Stimulated activated naive CD8-positive, alpha-beta T cell treated with anti-CD3 and anti-CD28 coated beads, Interleukin-15, Interleukin-2, amounts not matched to agents 100 ng/mL and 50 ng/mL, for 24 hours (primary cell): ENCODE data around the gene HRAS.

Experiments
- H3K27ac Mint-ChIP-seq: one replicate; pipeline ENCODE4 v1.8.0; 2021; ENCODE audit warnings: mild to moderate bottlenecking, mixed read lengths
- H3K27me3 Mint-ChIP-seq: one replicate; pipeline ENCODE4 v1.8.0; 2021; ENCODE audit warnings: mixed read lengths
- H3K36me3 Mint-ChIP-seq: one replicate; pipeline ENCODE4 v1.8.0; 2021; ENCODE audit warnings: low read depth, mixed read lengths
- H3K4me1 Mint-ChIP-seq: one replicate; pipeline ENCODE4 v1.8.0; 2021; ENCODE audit warnings: low read depth, mixed read lengths
- H3K4me3 Mint-ChIP-seq: one replicate; pipeline ENCODE4 v1.8.0; 2021; ENCODE audit warnings: mild to moderate bottlenecking, mixed read lengths
- H3K9me3 Mint-ChIP-seq: one replicate; pipeline ENCODE4 v1.8.0; 2021; ENCODE audit warnings: mixed read lengths

HRAS gene

GRCh38 chr11:573146-573759 is 37.9 kb upstream of the HRAS start:
- H3K36me3 Mint-ChIP-seq: peaks cover 7% of the 10 kb centered on the region
- H3K27ac Mint-ChIP-seq: no peak overlapping the region
- H3K4me3 Mint-ChIP-seq: no peak overlapping the region
- peaks cover 12% of the 10 kb centered on the region for H3K27me3 Mint-ChIP-seq
- no peaks in the 10 kb centered on the region for H3K9me3 Mint-ChIP-seq
- H3K4me1 Mint-ChIP-seq: peaks cover 29% of the 10 kb centered on the region

GRCh38 chr11:571802-572185 is 36.4 kb upstream of the HRAS start:
- Mint-ChIP-seq H3K4me3 (no peak overlapping the region), H3K4me1 (peaks cover 18% of the 10 kb centered on the region), H3K27ac (no peak overlapping the region), H3K36me3 (no peaks in the 10 kb centered on the region), H3K9me3 (no peaks in the 10 kb centered on the region), H3K27me3 (peaks cover 12% of the 10 kb centered on the region)

GRCh38 chr11:569158-569885 is 33.9 kb upstream of the HRAS start:
- H3K4me1 Mint-ChIP-seq: peaks cover 8% of the 10 kb centered on the region

GRCh38 chr11:568306-569157 is 33.2 kb upstream of the HRAS start:
- Mint-ChIP-seq H3K4me1 (peaks cover 3% of the 10 kb centered on the region), H3K9me3 (no peaks in the 10 kb centered on the region), H3K27me3 (no peaks in the 10 kb centered on the region), H3K27ac (peak overlapping the region; percentile 85), H3K36me3 (no peaks in the 10 kb centered on the region), H3K4me3 (peak overlapping the region; percentile 80)

More at GRCh38 chr11:569158-569885, 33.9 kb upstream of the HRAS start:
- peak overlapping the region; percentile 85 for H3K27ac Mint-ChIP-seq
- H3K36me3 Mint-ChIP-seq: no peaks in the 10 kb centered on the region
- peaks cover 4% of the 10 kb centered on the region for H3K27me3 Mint-ChIP-seq
- H3K9me3 Mint-ChIP-seq: no peaks in the 10 kb centered on the region
- peak overlapping the region; percentile 80 for H3K4me3 Mint-ChIP-seq

- Mint-ChIP-seq H3K27ac (peak overlapping the region; percentile 71), H3K4me3 (peak overlapping the region; percentile 84), H3K9me3 (no peaks in the 10 kb centered on the region), H3K36me3 (no peaks in the 10 kb centered on the region), H3K4me1 (peaks cover 3% of the 10 kb centered on the region), H3K27me3 (no peaks in the 10 kb centered on the region)
Measured at GRCh38 chr11:567629-568292, 32.4 kb upstream of the HRAS start.

- Mint-ChIP-seq H3K9me3 (no peaks in the 10 kb centered on the region), H3K27me3 (no peaks in the 10 kb centered on the region), H3K4me1 (peaks cover 3% of the 10 kb centered on the region), H3K4me3 (peak overlapping the region; percentile 84), H3K27ac (peak overlapping the region; percentile 71), H3K36me3 (no peaks in the 10 kb centered on the region)
Measured at GRCh38 chr11:567011-567628, 31.7 kb upstream of the HRAS start.

GRCh38 chr11:565921-566509 is 30.6 kb upstream of the HRAS start:
- Mint-ChIP-seq H3K9me3 (no peaks in the 10 kb centered on the region), H3K36me3 (no peaks in the 10 kb centered on the region), H3K27me3 (no peaks in the 10 kb centered on the region), H3K4me1 (peaks cover 8% of the 10 kb centered on the region), H3K4me3 (no peak overlapping the region), H3K27ac (no peak overlapping the region)

- Mint-ChIP-seq H3K9me3 (no peaks in the 10 kb centered on the region), H3K4me3 (no peak overlapping the region), H3K36me3 (no peaks in the 10 kb centered on the region), H3K27me3 (no peaks in the 10 kb centered on the region), H3K4me1 (peaks cover 11% of the 10 kb centered on the region), H3K27ac (no peak overlapping the region)
Measured at GRCh38 chr11:563812-564578, 28.6 kb upstream of the HRAS start.

GRCh38 chr11:563066-563811 is 27.9 kb upstream of the HRAS start:
- Mint-ChIP-seq H3K27me3 (no peaks in the 10 kb centered on the region), H3K9me3 (no peaks in the 10 kb centered on the region), H3K36me3 (no peaks in the 10 kb centered on the region), H3K4me1 (peaks cover 11% of the 10 kb centered on the region), H3K4me3 (no peak overlapping the region), H3K27ac (no peak overlapping the region)

DNA sequence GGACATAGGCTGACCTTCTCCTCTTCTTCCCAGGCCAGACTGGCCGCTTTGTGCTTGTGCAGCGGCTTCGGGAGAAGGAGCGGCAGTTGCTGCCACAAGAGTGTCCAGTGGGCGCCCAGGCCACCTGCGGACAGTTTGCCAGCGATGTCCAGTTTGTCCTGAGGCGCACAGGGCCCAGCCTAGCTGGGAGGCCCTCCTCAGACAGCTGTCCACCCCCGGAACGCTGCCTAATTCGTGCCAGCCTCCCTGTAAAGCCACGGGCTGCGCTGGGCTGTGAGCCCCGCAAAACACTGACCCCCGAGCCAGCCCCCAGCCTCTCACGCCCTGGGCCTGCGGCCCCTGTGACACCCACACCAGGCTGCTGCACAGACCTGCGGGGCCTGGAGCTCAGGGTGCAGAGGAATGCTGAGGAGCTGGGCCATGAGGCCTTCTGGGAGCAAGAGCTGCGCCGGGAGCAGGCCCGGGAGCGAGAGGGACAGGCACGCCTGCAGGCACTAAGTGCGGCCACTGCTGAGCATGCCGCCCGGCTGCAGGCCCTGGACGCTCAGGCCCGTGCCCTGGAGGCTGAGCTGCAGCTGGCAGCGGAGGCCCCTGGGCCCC is 26.8 kb upstream of the HRAS start:
- Mint-ChIP-seq H3K4me3 (no peak overlapping the region), H3K36me3 (no peaks in the 10 kb centered on the region), H3K27ac (no peak overlapping the region), H3K27me3 (peaks cover 3% of the 10 kb centered on the region), H3K9me3 (no peaks in the 10 kb centered on the region), H3K4me1 (peaks cover 11% of the 10 kb centered on the region)

GRCh38 chr11:561148-562003 is 26.0 kb upstream of the HRAS start:
- peak overlapping the region; percentile 72 for H3K27ac Mint-ChIP-seq
- H3K27me3 Mint-ChIP-seq: peaks cover 5% of the 10 kb centered on the region
- peaks cover 13% of the 10 kb centered on the region for H3K4me1 Mint-ChIP-seq
- H3K4me3 Mint-ChIP-seq: peak overlapping the region; percentile 85
- H3K9me3 Mint-ChIP-seq: no peaks in the 10 kb centered on the region
- no peaks in the 10 kb centered on the region for H3K36me3 Mint-ChIP-seq
